ENCODE measurements around the gene GLE1. TPM values are rescaled to one million over a fixed set of nuclear protein-coding genes. Genes with fewer than 3 reads are reported as not detected.

GLE1 gene
- total RNA-seq, 2 donors from 2014 or later = 45.8 to 59.0 TPM

Other genes with a start within 250 kb of the GLE1 start
- gene GOLGA2, start 228.7 kb upstream of the GLE1 start, total RNA-seq = 10 to 100 TPM; 44.9 to 54.4 TPM
- 10 to 100 TPM; 20.1 to 25.4 TPM for gene SWI5, start 228.4 kb upstream of the GLE1 start, total RNA-seq
- 10 to 100 TPM; 17.6 to 24.4 TPM for gene TRUB2, start 182.3 kb upstream of the GLE1 start, total RNA-seq
- 10 to 100 TPM; 29.4 to 35.8 TPM for gene COQ4, start 181.9 kb upstream of the GLE1 start, total RNA-seq
- gene SLC27A4, start 164.2 kb upstream of the GLE1 start, total RNA-seq = 10 to 100 TPM; 10.2 to 10.8 TPM
- 10 to 100 TPM; 62.8 to 69.3 TPM for gene URM1, start 133.3 kb upstream of the GLE1 start, total RNA-seq
- 1 to 10 TPM; 2.7 to 5.9 TPM for gene CERCAM, start 83.9 kb upstream of the GLE1 start, total RNA-seq
- gene ODF2, start 48.7 kb upstream of the GLE1 start, total RNA-seq = 10 to 100 TPM; 64.8 to 87.3 TPM
- 100 to 1,000 TPM; 289 to 304 TPM for gene SPTAN1, start 47.9 kb downstream of the GLE1 start, total RNA-seq
- gene DYNC2I2, start 152.1 kb downstream of the GLE1 start, total RNA-seq = 10 to 100 TPM; 27.1 to 31.2 TPM
- gene SET, start 184.5 kb downstream of the GLE1 start, total RNA-seq = 100 to 1,000 TPM; 448 to 582 TPM
- 10 to 100 TPM; 11.6 to 22.9 TPM for gene PKN3, start 197.8 kb downstream of the GLE1 start, total RNA-seq
- 10 to 100 TPM; 48.7 to 53.7 TPM for gene ZDHHC12, start 219.4 kb downstream of the GLE1 start, total RNA-seq